ENCODE results near the gene SPEM1.

- TF ChIP-seq CTCF (IDR thresholded peaks at IDR 0.05) = no peak
- TF ChIP-seq POLR2AphosphoS5 (IDR thresholded peaks at IDR 0.05) = no peak
Measured at GRCh38 chr17:7417056-7417655, 3.0 kb upstream of the SPEM1 start.
